ENCODE data around the gene AP5Z1.

AP5Z1 gene

GRCh38 chr7:4814433-4814832, 39.0 kb downstream of the AP5Z1 start:
- H3K4me3 ChIP-seq, result no peak overlapping the region
- H3K36me3 ChIP-seq (ENCODE audit: insufficient read depth, low read length), result no peaks in the 10 kb centered on the region
- no peak for DNase-seq (ENCODE audit: low read depth, low spot score)
- H3K9me3 ChIP-seq (ENCODE audit: low read depth, low read length), result no peaks in the 10 kb centered on the region
- no peak overlapping the region for H3K9ac ChIP-seq (ENCODE audit: insufficient read length)
- H3K27ac ChIP-seq, result no peak overlapping the region
- TF ChIP-seq POLR2AphosphoS5 (IDR thresholded peaks at IDR 0.05; ENCODE audit: borderline replicate concordance, low read depth, low read length), result no peak
- TF ChIP-seq FOXP2 (optimal IDR thresholded peaks at IDR 0.05; ENCODE audit: control extremely low read depth, extremely low read length, insufficient read depth), result no peak
- TF ChIP-seq EZH2 (IDR thresholded peaks at IDR 0.05), result no peak

- no peaks in the 10 kb centered on the region for H3K9me3 ChIP-seq (ENCODE audit: low read depth, low read length)
- no peak for DNase-seq (ENCODE audit: low read depth, low spot score)
- H3K36me3 ChIP-seq (ENCODE audit: insufficient read depth, low read length), result no peaks in the 10 kb centered on the region
- H3K27ac ChIP-seq, result no peak overlapping the region
- H3K9ac ChIP-seq (ENCODE audit: insufficient read length), result no peak overlapping the region
- H3K4me3 ChIP-seq, result no peak overlapping the region
- TF ChIP-seq EZH2 (IDR thresholded peaks at IDR 0.05) (no peak), POLR2AphosphoS5 (IDR thresholded peaks at IDR 0.05; ENCODE audit: borderline replicate concordance, low read depth, low read length) (no peak), FOXP2 (optimal IDR thresholded peaks at IDR 0.05; ENCODE audit: control extremely low read depth, extremely low read length, insufficient read depth) (no peak)
Measured at GRCh38 chr7:4815121-4815520, 39.7 kb downstream of the AP5Z1 start.

- no peak overlapping the region for H3K4me3 ChIP-seq
- no peak overlapping the region for H3K27ac ChIP-seq
- no peaks in the 10 kb centered on the region for H3K9me3 ChIP-seq (ENCODE audit: low read depth, low read length)
- no peak for DNase-seq (ENCODE audit: low read depth, low spot score)
- no peak overlapping the region for H3K9ac ChIP-seq (ENCODE audit: insufficient read length)
- H3K36me3 ChIP-seq (ENCODE audit: insufficient read depth, low read length), result no peaks in the 10 kb centered on the region
- TF ChIP-seq FOXP2 (optimal IDR thresholded peaks at IDR 0.05; ENCODE audit: control extremely low read depth, extremely low read length, insufficient read depth) (no peak), EZH2 (IDR thresholded peaks at IDR 0.05) (no peak), POLR2AphosphoS5 (IDR thresholded peaks at IDR 0.05; ENCODE audit: borderline replicate concordance, low read depth, low read length) (no peak)
Measured at GRCh38 chr7:4815609-4816418, 40.4 kb downstream of the AP5Z1 start.

GRCh38 chr7:4816419-4817080, 41.1 kb downstream of the AP5Z1 start:
- Histone ChIP-seq H3K9me3 (ENCODE audit: low read depth, low read length) (no peaks in the 10 kb centered on the region), H3K36me3 (ENCODE audit: insufficient read depth, low read length) (no peaks in the 10 kb centered on the region), H3K9ac (ENCODE audit: insufficient read length) (no peak overlapping the region), H3K27ac (no peak overlapping the region), H3K4me3 (no peak overlapping the region)
- no peak for DNase-seq (ENCODE audit: low read depth, low spot score)
- TF ChIP-seq EZH2 (IDR thresholded peaks at IDR 0.05) (no peak), POLR2AphosphoS5 (IDR thresholded peaks at IDR 0.05; ENCODE audit: borderline replicate concordance, low read depth, low read length) (no peak), FOXP2 (optimal IDR thresholded peaks at IDR 0.05; ENCODE audit: control extremely low read depth, extremely low read length, insufficient read depth) (no peak)

- H3K9ac ChIP-seq (ENCODE audit: insufficient read length), result no peak overlapping the region
- H3K9me3 ChIP-seq (ENCODE audit: low read depth, low read length), result no peaks in the 10 kb centered on the region
- H3K36me3 ChIP-seq (ENCODE audit: insufficient read depth, low read length), result no peaks in the 10 kb centered on the region
- no peak overlapping the region for H3K27ac ChIP-seq
- TF ChIP-seq FOXP2 (optimal IDR thresholded peaks at IDR 0.05; ENCODE audit: control extremely low read depth, extremely low read length, insufficient read depth) (no peak), EZH2 (IDR thresholded peaks at IDR 0.05) (no peak), POLR2AphosphoS5 (IDR thresholded peaks at IDR 0.05; ENCODE audit: borderline replicate concordance, low read depth, low read length) (no peak)
- no peak for DNase-seq (ENCODE audit: low read depth, low spot score)
- H3K4me3 ChIP-seq, result no peak overlapping the region
Measured at GRCh38 chr7:4817178-4817901, 41.9 kb downstream of the AP5Z1 start.

- no peak for DNase-seq (ENCODE audit: low read depth, low spot score)
- Histone ChIP-seq H3K4me3 (no peak overlapping the region), H3K27ac (no peak overlapping the region), H3K9ac (ENCODE audit: insufficient read length) (no peak overlapping the region), H3K9me3 (ENCODE audit: low read depth, low read length) (no peaks in the 10 kb centered on the region), H3K36me3 (ENCODE audit: insufficient read depth, low read length) (no peaks in the 10 kb centered on the region)
- TF ChIP-seq EZH2 (IDR thresholded peaks at IDR 0.05), result no peak
- TF ChIP-seq POLR2AphosphoS5 (IDR thresholded peaks at IDR 0.05; ENCODE audit: borderline replicate concordance, low read depth, low read length), result no peak
- no peak for TF ChIP-seq FOXP2 (optimal IDR thresholded peaks at IDR 0.05; ENCODE audit: control extremely low read depth, extremely low read length, insufficient read depth)
Measured at GRCh38 chr7:4818000-4818794, 42.8 kb downstream of the AP5Z1 start.

- H3K27ac ChIP-seq, result no peak overlapping the region
- TF ChIP-seq FOXP2 (optimal IDR thresholded peaks at IDR 0.05; ENCODE audit: control extremely low read depth, extremely low read length, insufficient read depth), result no peak
- no peak for TF ChIP-seq POLR2AphosphoS5 (IDR thresholded peaks at IDR 0.05; ENCODE audit: borderline replicate concordance, low read depth, low read length)
- no peak for TF ChIP-seq EZH2 (IDR thresholded peaks at IDR 0.05)
- no peak overlapping the region for H3K4me3 ChIP-seq
- no peak for DNase-seq (ENCODE audit: low read depth, low spot score)
- H3K9me3 ChIP-seq (ENCODE audit: low read depth, low read length), result no peaks in the 10 kb centered on the region
- no peaks in the 10 kb centered on the region for H3K36me3 ChIP-seq (ENCODE audit: insufficient read depth, low read length)
- H3K9ac ChIP-seq (ENCODE audit: insufficient read length), result no peak overlapping the region
Measured at GRCh38 chr7:4819560-4820404, 44.4 kb downstream of the AP5Z1 start.

Measured in SK-N-MC (cell line).